Gastroesophageal sphincter (tissue), 3 donors: ENCODE results near the gene VANGL2.

Source experiments
- CTCF ChIP-seq, 4 experiments: fragments of 200-600 bp in 2 of 4; fragments of 450-650 bp in 2 of 4; sonication (generic) in 1 of 4; IDR thresholded peaks; one replicate each; pipeline ENCODE4 v1.5.1; 2017 to 2019; ENCODE audit warnings: antibody characterized with exemption in 4 of 4, mild to moderate bottlenecking in 2 of 4, moderate library complexity in 2 of 4
- EP300 ChIP-seq: sonication (generic); formaldehyde crosslinking; IDR thresholded peaks from one replicate; pipeline ENCODE4 v1.6.1; 2017; ENCODE audit warnings: antibody characterized with exemption, mild to moderate bottlenecking
- POLR2A ChIP-seq, 2 donors: fragments of 450-650 bp; IDR thresholded peaks; one replicate each; pipeline ENCODE4 v1.6.1; 2017; ENCODE audit warnings: antibody characterized with exemption in 2 of 2, mild to moderate bottlenecking in 2 of 2, moderate library complexity in 1 of 2
- POLR2AphosphoS5 ChIP-seq: sonication (generic); formaldehyde crosslinking; IDR thresholded peaks from one replicate; pipeline ENCODE4 v1.6.1; 2017; ENCODE audit warnings: antibody characterized with exemption

GRCh38 chr1:160407839-160408801, 7.8 kb downstream of the VANGL2 start:
- TF ChIP-seq CTCF (IDR thresholded peaks at IDR 0.05) (no peak), POLR2A (IDR thresholded peaks at IDR 0.05) (no peak), POLR2AphosphoS5 (no peak), EP300 (no peak)
